COLO668 (cell line): ENCODE data around the gene ZNF652.
"Not testable (repeated sequence)": the region's sequence is repeated elsewhere in the genome, so short reads cannot be mapped to it uniquely, and the experiment has no call there.

ENCODE experiments used
- DNase-seq: peaks from one replicate; lab custom pipeline; 2025; ENCODE audit not compliant: unreplicated experiment; lab: John Stamatoyannopoulos, UW

Gene ZNF652

DNA sequence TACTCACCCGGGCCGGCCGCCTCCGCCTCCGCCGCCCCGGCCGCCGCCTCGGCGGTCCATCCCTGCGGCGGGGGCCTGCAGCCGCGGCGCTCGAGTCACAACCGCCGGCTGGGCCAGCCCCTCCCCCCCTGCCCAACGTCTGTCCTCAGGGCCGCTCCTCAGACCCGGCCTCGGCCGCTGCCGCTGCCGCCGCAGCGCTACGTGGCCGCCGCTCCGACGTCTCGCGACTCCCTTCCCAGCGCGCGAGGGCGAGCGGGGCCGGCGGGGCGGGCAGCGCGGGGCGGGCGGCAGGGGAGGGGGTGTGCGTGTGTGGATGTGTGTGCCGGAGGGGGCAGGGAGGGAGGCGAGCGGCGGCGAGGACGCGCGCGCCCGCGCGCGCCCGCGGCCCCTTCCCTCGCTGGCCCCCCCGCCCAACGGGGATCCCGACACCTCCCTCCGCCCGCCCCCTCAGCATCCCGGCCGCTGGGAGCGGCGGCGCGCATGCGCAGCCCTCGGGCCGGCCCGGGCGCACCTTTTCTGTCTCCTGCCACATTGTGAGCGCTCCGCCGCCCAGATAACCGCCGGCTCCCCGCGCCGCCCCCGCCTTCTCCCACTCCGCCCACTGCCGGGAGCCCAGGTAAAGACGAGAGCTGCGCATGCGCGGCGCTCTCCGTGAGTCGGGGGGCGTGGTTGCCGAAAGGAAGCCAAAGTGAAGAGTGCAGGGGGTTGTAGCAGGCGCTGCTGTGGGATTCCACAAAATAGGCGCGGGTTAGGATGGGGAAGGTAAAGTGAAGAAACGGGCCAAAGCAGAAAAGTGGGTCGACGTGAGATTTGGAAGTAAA is at the start of gene ZNF652:
Gene ZNF652, minus strand, starts transcription at position 349 of the 821 bp plus-strand sequence. CDS start 44,525 bp downstream, outside the sequence.
- peak; percentile 95 for DNase-seq

DNA sequence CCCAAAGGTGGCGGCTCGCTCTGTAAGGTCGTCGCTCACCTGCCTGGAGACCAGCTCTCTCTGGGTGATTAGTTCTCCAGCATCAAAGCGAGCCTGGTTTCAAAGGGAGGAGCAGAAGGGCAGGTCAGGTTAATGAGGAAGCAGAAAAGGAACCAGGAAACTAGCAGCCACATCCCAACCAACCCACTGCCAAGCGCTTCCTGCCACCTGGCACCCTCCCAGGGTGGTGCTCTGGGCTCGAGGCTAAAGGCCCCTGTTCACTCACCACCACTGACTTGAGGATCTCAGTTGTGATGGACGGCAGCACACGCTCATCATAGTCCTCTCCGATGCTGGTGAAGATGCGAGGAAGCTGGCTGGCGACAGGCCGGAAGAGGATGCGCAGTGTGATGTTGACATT is 47.0 kb upstream of the ZNF652 start:
- DNase-seq, result peak; percentile 6

DNA sequence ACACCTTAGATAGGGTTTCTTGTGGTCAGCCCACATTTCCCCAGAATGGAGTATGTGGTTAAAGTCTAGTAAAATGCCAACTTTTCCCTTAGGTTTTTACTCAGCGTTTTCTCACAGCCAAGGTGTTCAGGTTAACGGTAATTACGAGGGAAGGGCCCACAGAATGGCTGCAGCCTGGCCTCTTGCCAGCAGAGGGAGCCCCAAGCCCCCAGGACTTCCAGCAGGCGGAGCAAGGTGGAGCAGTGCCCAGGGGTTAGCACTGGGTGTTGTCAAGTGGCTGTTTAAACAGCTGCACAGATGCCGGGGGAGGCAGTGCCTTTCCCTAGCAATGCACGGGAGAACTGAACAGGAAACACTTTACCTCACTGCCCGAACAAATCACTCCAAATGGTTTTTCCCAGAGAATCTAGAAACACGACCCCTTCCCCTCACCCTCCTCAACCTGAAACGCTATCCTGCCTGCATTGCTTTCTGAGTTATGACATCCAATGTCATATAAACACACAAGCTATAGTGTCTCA is 46.0 kb upstream of the ZNF652 start:
- DNase-seq, result peak; percentile 85

DNA sequence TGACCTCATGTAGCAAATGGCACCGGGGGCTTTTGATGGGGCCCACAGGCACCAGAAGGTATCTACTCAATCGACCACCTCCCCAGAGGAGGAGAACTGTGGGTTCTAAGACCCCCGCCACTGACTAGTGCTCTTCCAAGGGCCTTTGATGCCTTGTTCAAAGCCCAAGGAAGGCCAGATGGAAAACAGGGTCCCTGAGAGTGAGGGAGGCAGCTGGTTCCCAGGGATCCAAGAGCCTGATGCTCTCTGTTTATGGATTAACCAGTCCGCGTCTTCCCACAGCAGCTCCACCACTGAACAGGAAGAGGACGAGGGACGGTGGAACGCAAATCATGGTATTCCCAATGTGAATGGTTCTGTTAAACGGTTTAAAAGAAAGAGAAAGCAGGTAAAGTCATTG is 45.0 kb upstream of the ZNF652 start:
- no peak for DNase-seq

DNA sequence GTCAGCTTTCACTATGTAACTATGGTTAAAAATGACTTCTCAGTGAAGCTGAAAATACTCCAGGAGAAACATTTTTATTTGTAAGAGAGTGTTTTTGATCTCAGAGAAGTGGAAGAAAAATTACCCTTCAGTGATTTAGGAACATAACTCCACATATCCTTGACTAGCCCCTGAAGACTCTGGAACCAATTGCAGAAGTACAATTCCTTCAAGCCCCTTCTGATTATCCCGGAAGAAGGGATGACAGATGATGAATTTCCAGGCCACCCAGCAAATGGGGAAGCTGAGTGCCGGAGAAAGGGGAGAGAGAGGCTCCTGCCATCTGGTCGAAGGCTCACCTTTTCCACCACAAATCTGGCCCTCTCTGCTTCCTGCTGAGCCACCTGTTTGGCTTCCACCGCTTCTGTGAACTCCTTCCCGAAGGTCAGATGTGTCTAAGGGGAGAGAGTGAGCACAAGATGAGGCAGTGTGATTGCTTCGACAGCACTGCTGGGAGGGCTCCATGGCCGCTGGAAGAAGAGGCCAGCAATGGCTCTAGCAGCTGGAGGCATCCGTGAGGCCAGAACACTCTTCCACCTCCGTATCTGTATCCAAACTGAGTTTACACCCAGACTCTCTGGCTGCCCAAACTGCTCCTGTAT is 44.5 kb upstream of the ZNF652 start:
- DNase-seq, result no peak

- no peak for DNase-seq
Observed at GRCh38 chr17:49404906-49405305, 42.9 kb upstream of the ZNF652 start.

- DNase-seq, result no peak
Observed at GRCh38 chr17:49404361-49404760, 42.3 kb upstream of the ZNF652 start.

DNA sequence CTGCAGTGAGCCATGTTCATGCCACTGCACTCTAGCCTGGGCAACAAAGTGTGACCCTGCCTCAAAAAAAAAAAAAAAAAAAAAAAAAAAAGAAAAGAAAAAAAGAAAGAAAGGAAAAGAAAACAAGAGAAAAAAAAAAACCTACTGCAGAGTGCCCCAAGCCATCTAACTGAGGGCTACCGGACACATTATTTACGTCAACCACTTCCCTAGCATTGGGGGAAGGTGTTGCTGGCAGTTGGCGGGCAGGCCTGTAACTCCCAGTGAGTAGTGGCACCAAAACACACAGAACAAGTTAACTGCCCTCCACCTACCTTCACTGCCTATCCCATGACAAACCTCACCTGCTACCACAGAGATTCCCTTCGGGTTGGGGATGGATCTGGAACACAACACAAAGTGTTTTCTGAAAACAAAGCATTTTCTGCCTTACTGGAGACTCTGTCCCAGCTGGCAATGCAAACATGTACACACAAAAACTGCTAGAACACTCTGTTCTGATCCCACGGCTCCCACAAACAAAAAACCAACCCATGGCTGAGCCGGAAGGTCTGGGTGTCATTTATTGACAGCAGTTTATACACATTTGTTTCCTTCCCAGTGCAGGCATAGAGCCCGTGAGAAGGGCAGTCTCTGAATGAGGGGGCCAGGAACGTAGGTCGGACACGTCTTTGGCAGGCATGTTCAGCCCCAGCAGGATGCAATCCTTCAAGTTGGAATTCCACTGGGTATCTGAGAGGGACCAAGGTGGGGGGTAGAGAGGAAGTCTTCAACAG is 41.7 kb upstream of the ZNF652 start:
- no peak for DNase-seq

GRCh38 chr17:49402706-49403105 is 40.7 kb upstream of the ZNF652 start:
- no peak for DNase-seq

GRCh38 chr17:49401971-49402611 is 40.0 kb upstream of the ZNF652 start:
- no peak for DNase-seq

GRCh38 chr17:49399995-49400394 is 37.9 kb upstream of the ZNF652 start:
- DNase-seq, result no peak

DNA sequence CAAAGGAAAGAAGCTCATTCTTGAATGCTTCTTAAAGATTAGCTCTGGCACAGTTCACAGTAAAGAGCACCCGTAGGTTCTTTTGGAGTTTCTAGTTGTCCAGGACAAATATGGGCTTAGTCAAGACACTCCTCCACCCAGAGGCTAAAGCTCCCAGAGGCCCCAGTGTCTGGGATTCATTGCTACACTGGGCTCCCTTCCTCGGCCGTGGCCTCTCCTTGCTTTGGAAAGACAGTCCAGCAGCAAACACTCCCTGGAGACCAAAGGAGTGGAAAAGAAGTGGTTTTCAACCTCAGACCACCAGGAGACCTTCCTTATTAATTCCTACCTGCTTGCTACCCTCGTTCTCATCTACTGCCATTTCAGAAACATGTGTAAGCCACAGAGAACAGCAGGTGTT is 35.5 kb upstream of the ZNF652 start:
- DNase-seq, result no peak

GRCh38 chr17:49393491-49394255 is 31.6 kb upstream of the ZNF652 start:
- DNase-seq, result no peak

DNA sequence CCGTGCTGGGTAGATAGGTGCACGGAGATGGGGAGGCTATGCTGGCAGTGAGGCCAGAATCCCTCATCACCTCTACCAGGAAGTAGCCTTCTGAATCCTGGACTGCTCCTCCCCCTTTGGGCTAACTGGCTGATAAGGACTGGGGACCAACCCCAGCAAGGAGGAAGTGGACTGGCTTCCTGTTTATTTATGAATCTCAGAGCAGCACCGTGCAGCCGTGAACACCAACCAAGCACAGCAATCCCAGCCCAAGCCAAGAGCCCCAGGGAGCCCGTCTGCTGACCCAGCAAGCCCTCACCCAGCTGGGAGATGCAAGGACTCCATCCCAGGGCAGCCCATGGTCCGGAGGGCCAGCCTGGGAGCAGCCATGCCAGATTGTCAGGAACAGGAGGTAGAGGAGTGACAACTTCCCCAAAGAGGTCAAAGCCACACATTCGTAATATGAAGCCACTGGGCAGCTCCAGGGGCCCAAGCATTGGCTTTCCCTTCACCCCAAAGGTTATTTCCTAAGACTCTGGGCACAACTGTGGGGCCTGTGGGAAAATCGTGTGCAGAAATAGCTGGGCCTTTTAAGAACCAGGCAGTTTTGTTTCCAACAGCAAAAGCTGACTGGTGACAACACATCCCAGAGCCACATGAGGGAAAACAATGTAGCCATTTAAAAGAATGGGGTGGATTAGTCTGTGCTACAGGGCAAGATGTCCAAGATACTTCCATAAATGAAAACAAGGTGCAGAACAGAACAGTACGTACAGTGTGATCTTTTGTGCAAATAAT is 28.7 kb upstream of the ZNF652 start:
- no peak for DNase-seq

DNA sequence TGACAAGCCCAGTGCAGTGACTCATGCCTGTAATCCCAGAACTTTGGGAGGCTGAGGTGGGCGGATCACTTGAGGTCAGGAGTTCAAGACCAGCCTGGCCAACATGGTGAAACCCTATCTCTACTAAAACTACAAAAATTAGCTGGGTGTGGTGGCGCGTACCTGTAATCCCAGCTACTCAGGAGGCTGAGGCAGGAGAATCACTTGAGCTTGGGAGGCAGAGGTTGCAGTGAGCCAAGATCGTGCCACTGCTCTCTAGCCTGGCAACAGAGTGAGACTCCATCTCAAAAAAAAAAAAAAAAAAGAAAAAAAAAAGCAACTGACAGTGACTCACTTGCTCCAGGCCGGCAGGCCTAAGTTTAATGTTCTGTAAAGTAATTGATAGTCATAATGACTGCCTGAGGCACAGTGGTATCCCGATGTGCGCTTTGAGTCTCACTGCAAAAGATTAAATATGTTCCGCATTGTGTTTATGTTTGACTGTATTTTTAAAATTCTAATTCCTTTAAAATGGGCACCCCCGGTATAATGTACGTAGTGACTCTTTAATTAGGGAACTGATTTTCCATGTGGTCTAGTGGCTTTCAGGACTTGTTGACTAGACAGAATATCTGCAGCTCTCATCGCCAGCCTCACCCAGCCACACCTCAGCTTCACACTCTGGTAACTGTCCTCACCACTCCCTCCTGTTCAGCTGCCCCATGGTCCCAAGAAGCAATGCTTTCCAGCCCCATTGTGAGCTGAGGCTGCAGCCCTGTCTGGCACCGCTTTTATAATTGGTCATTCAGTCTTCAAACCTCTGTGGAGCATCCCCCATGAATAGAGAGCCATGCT is 27.7 kb upstream of the ZNF652 start:
- not testable (repeated sequence) for DNase-seq

GRCh38 chr17:49388692-49389513 is 26.9 kb upstream of the ZNF652 start:
- no peak for DNase-seq

GRCh38 chr17:49388290-49388640 is 26.2 kb upstream of the ZNF652 start:
- no peak for DNase-seq
